ENCODE results near the gene APMAP.

DNA sequence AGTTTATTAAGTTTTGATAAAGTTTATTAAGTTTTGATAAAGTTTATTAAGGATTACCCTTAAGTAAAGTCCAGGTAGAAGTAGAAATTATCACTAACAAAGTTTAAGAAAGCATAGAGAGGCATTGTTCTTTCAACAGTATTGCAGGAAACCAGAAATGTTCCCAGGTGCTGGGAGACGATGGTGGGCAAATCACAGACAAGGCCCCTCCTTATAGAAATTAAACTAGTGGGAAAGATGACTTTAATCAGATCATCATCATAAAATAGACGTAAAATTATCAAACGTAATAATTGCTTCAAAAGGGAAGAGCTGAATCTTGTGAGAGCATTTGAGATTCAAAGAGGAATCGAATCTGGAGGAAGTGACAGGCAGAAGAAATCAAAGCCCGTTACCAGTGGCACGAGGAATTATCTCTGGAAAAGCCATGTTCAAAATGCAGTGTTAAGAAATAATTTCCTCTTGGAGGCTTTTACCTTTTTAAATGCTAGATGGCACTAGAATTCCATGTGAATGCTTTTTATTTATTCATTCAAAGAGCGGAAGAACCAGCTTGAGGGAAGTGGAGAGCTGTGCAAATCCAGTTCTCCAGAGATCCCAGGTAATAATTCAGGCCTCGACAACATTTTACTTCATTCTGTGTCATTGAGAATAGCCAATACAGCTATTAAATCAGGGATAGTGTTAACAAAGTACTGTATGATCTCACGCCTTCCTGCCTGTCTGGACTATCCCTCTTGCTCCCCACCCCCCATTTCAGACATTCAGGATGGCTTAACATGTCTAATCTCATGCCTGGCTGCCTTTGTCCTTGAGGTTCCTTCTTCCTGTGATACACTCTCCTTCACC, 1.0 kb upstream of the APMAP start:
- TF ChIP-seq, protein P1, sequence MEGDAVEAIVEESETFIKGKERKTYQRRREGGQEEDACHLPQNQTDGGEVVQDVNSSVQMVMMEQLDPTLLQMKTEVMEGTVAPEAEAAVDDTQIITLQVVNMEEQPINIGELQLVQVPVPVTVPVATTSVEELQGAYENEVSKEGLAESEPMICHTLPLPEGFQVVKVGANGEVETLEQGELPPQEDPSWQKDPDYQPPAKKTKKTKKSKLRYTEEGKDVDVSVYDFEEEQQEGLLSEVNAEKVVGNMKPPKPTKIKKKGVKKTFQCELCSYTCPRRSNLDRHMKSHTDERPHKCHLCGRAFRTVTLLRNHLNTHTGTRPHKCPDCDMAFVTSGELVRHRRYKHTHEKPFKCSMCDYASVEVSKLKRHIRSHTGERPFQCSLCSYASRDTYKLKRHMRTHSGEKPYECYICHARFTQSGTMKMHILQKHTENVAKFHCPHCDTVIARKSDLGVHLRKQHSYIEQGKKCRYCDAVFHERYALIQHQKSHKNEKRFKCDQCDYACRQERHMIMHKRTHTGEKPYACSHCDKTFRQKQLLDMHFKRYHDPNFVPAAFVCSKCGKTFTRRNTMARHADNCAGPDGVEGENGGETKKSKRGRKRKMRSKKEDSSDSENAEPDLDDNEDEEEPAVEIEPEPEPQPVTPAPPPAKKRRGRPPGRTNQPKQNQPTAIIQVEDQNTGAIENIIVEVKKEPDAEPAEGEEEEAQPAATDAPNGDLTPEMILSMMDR (IDR thresholded peaks at IDR 0.05 in 4 of 5, conservative IDR thresholded peaks at IDR 0.05 in 1 of 5): peak in 2 of 5 experiments; percentile 11 to 35
- no peak for TF ChIP-seq POLR2A (IDR thresholded peaks at IDR 0.05)

Data from gastrocnemius medialis (tissue), 4 donors.